ENCODE results near the gene LTBP2. TPM values are rescaled to one million over a fixed set of nuclear protein-coding genes. Genes with fewer than 3 reads are reported as not detected.

The LTBP2 gene
- total RNA-seq, 1 donor: 493 TPM

DNA sequence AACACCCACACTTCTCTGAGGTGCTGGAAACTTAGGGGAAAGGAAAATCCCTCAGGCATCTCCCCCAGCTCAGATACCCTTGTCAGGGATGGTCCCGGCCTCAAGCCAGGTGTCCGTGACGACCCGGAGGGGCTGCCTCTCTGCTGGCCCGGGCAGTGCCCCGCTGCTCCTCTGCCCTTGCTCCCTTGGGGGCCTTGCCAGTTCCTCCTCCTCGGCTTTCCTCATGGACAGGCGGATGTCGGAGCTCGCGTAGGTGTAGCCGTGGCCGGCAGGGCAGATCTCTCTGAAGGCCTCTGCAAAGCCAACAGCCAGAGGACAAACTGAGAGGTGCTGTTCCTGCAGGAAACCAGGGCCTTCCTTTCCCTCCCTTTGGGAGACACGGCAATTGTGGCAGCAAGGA lies 83.6 kb downstream of the LTBP2 start:
- no peaks in the 10 kb centered on the region for H3K9me3 ChIP-seq (ENCODE audit: low read depth, low read length)
- no peak overlapping the region for H3K4me3 ChIP-seq (ENCODE audit: insufficient read depth, low read length)
- no peak overlapping the region for H3K4me2 ChIP-seq (ENCODE audit: insufficient read depth, low read length)
- no peak overlapping the region for H2AFZ ChIP-seq (ENCODE audit: low read length)
- TF ChIP-seq CTCF (IDR thresholded peaks at IDR 0.05; ENCODE audit: extremely low read depth, low read depth, low read length): no peak
- H4K20me1 ChIP-seq (ENCODE audit: insufficient read depth, low read length): peaks cover 5% of the 10 kb centered on the region
- H3K27ac ChIP-seq (ENCODE audit: low read depth, low read length): no peak overlapping the region
- peaks cover 84% of the 10 kb centered on the region for H3K36me3 ChIP-seq (ENCODE audit: insufficient read depth, low read length)
- peaks cover 16% of the 10 kb centered on the region for H3K4me1 ChIP-seq (ENCODE audit: insufficient read depth, low read length)
- no peak for DNase-seq (ENCODE audit: insufficient read length, low spot score, missing footprints)
- H3K27me3 ChIP-seq (ENCODE audit: insufficient read depth, low read length): no peaks in the 10 kb centered on the region
- no peaks in the 10 kb centered on the region for H3K79me2 ChIP-seq (ENCODE audit: insufficient read depth, low read length)

DNA sequence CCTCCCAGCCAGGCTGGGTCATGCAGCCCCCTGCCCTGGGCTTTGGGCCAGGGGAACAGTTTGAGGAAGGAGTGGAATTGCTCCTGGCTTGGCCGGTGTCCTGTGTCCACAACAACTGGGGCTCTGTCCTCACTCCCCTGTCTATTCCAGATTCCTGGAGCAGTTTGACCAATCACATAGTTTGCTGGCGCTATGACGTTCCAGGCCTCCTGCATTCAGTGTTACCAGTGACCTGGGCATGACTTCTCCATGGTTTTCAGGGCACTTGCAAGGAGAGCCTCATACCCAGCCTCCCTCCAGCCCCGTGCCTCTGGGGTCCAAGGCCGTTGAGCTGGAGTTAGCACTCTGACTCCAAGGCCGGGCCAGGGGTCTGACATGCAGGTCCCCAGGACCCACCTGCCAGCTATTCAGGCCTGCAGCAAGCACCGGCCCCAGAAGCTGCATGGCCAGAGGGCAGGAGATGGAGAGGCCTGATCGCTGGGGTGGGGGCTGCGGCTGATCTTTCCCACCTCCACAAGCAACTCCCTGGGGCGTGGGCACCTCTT lies 84.2 kb downstream of the LTBP2 start:
- no peak overlapping the region for H2AFZ ChIP-seq (ENCODE audit: low read length)
- no peaks in the 10 kb centered on the region for H3K79me2 ChIP-seq (ENCODE audit: insufficient read depth, low read length)
- DNase-seq (ENCODE audit: insufficient read length, low spot score, missing footprints): peak; percentile 85
- H3K4me2 ChIP-seq (ENCODE audit: insufficient read depth, low read length): no peak overlapping the region
- H3K9me3 ChIP-seq (ENCODE audit: low read depth, low read length): no peaks in the 10 kb centered on the region
- H3K36me3 ChIP-seq (ENCODE audit: insufficient read depth, low read length): peaks cover 84% of the 10 kb centered on the region
- TF ChIP-seq CTCF (IDR thresholded peaks at IDR 0.05; ENCODE audit: extremely low read depth, low read depth, low read length): no peak
- no peaks in the 10 kb centered on the region for H3K27me3 ChIP-seq (ENCODE audit: insufficient read depth, low read length)
- H4K20me1 ChIP-seq (ENCODE audit: insufficient read depth, low read length): peaks cover 5% of the 10 kb centered on the region
- no peak overlapping the region for H3K27ac ChIP-seq (ENCODE audit: low read depth, low read length)
- peaks cover 16% of the 10 kb centered on the region for H3K4me1 ChIP-seq (ENCODE audit: insufficient read depth, low read length)
- no peak overlapping the region for H3K4me3 ChIP-seq (ENCODE audit: insufficient read depth, low read length)

GRCh38 chr14:74526854-74527585 lies 85.0 kb downstream of the LTBP2 start:
- H3K9me3 ChIP-seq (ENCODE audit: low read depth, low read length): no peaks in the 10 kb centered on the region
- H3K36me3 ChIP-seq (ENCODE audit: insufficient read depth, low read length): peaks cover 84% of the 10 kb centered on the region
- TF ChIP-seq CTCF (IDR thresholded peaks at IDR 0.05; ENCODE audit: extremely low read depth, low read depth, low read length): no peak
- no peak overlapping the region for H3K4me2 ChIP-seq (ENCODE audit: insufficient read depth, low read length)
- H3K79me2 ChIP-seq (ENCODE audit: insufficient read depth, low read length): no peaks in the 10 kb centered on the region
- H4K20me1 ChIP-seq (ENCODE audit: insufficient read depth, low read length): peaks cover 5% of the 10 kb centered on the region
- no peak overlapping the region for H2AFZ ChIP-seq (ENCODE audit: low read length)
- no peak overlapping the region for H3K27ac ChIP-seq (ENCODE audit: low read depth, low read length)
- H3K27me3 ChIP-seq (ENCODE audit: insufficient read depth, low read length): no peaks in the 10 kb centered on the region
- peak; percentile 69 for DNase-seq (ENCODE audit: insufficient read length, low spot score, missing footprints)
- no peak overlapping the region for H3K4me3 ChIP-seq (ENCODE audit: insufficient read depth, low read length)
- peaks cover 16% of the 10 kb centered on the region for H3K4me1 ChIP-seq (ENCODE audit: insufficient read depth, low read length)

DNA sequence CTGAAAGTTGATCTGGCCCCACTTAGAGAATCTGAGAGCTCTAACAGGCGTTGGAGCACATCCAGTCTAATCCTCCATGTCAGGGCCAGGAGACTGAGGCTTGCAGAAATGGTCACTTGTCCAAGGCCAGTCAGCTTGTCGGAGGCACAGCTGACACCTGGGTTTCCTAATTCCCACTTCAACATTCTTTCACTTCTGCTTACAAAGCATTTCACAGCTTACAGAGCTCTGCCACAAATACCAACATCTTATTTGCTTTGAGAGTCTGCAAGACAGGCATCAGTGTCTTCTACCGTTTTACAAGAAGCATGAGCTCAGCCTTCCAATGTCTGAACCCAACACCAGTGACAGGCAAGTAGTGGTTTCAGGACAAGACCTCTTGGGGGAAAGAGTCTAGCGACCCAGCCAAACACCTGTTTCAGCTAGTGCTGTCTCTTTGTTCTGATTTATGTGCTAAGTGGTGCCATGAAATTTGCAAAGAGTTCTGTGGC lies 86.6 kb downstream of the LTBP2 start:
- peak overlapping the region; percentile 53 for H3K27ac ChIP-seq (ENCODE audit: low read depth, low read length)
- H3K4me1 ChIP-seq (ENCODE audit: insufficient read depth, low read length): peaks cover 16% of the 10 kb centered on the region
- DNase-seq (ENCODE audit: insufficient read length, low spot score, missing footprints): peak; percentile 30
- no peaks in the 10 kb centered on the region for H3K79me2 ChIP-seq (ENCODE audit: insufficient read depth, low read length)
- TF ChIP-seq CTCF (IDR thresholded peaks at IDR 0.05; ENCODE audit: extremely low read depth, low read depth, low read length): no peak
- H4K20me1 ChIP-seq (ENCODE audit: insufficient read depth, low read length): no peaks in the 10 kb centered on the region
- no peak overlapping the region for H2AFZ ChIP-seq (ENCODE audit: low read length)
- no peaks in the 10 kb centered on the region for H3K27me3 ChIP-seq (ENCODE audit: insufficient read depth, low read length)
- H3K9me3 ChIP-seq (ENCODE audit: low read depth, low read length): no peaks in the 10 kb centered on the region
- no peak overlapping the region for H3K4me2 ChIP-seq (ENCODE audit: insufficient read depth, low read length)
- H3K36me3 ChIP-seq (ENCODE audit: insufficient read depth, low read length): peaks cover 86% of the 10 kb centered on the region
- H3K4me3 ChIP-seq (ENCODE audit: insufficient read depth, low read length): no peak overlapping the region

Measured in osteoblast (primary cell).